SK-N-MC (cell line): Measurements from ENCODE around the gene SRPK3.

ENCODE experiments used
- EZH2 ChIP-seq: fragments of 200-600 bp; sonication (generic); IDR thresholded peaks from one replicate; pipeline ENCODE4 v1.6.1; 2017; ENCODE audit warnings: antibody characterized with exemption
- FOXP2 ChIP-seq: optimal IDR thresholded peaks from 2 replicates; pipeline ENCODE3; 2011; ENCODE audit warnings: mild to moderate bottlenecking, moderate library complexity; ENCODE audit not compliant: insufficient read depth; ENCODE audit errors: extremely low read length, control extremely low read depth
- POLR2AphosphoS5 ChIP-seq: IDR thresholded peaks from 2 replicates; pipeline ENCODE4 v1.6.1; 2012; ENCODE audit warnings: mild to moderate bottlenecking, low read depth, low read length, borderline replicate concordance

DNA sequence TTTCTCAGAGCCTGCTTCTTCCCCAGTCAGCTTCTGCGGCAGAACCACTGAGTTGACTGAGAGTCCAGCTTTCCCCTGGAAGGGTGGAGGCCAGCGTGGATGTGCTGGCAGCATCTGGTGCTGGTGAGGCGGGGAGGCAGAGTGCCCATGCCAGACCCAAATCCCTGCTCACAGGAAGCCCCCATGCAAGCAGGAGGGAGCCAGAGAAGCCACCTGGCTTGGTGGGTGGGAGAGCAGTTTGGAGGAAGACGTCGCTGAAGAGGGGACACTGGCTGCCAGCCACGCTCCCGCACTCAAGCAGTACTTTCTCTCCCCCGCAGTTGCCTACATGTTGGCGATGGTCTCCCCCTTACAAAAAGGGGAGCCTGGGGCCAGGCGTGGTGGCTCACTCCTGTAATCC lies 43.5 kb downstream of the SRPK3 start:
- TF ChIP-seq POLR2AphosphoS5 = no peak
- no peak for TF ChIP-seq EZH2
- TF ChIP-seq FOXP2 = no peak
